ENCODE results near the gene PGBD1. TPM values are rescaled to one million over a fixed set of nuclear protein-coding genes. Genes with fewer than 3 reads are reported as not detected.

Gene PGBD1
- total and polyA plus RNA-seq, 2 of the 13 experiments (the other 11 are each of a cell fraction or from before 2014, with no cell fraction given), result 3.6 to 6.9 TPM

- TF ChIP-seq PRDM10 (CRISPR knock-in tag; IDR thresholded peaks at IDR 0.05; ENCODE audit: low read depth) (peak; percentile 63; the same call in 1 of the 2 replicates), CBX5 (CRISPR knock-in tag; IDR thresholded peaks at IDR 0.05; ENCODE audit: borderline replicate concordance) (peak; percentile 82; the same call in 1 of the 2 replicates), HMGXB4 (CRISPR knock-in tag; IDR thresholded peaks at IDR 0.05; ENCODE audit: borderline replicate concordance in 1 of 2, low read depth in 1 of 2) (peak; percentile 78 to 95), MED13 (CRISPR knock-in tag; IDR thresholded peaks at IDR 0.05) (no peak), USF2 (IDR thresholded peaks at IDR 0.05; ENCODE audit: low read depth, low read length) (no peak), USF2 (CRISPR knock-in tag; IDR thresholded peaks at IDR 0.05; ENCODE audit: borderline replicate concordance) (no peak), FOXA3 (CRISPR knock-in tag; IDR thresholded peaks at IDR 0.05) (peak; percentile 68), ZBTB43 (CRISPR knock-in tag; conservative IDR thresholded peaks at IDR 0.05) (no peak), PITX1 (CRISPR knock-in tag; IDR thresholded peaks at IDR 0.05) (peak; percentile 83; the same call in 1 of the 2 replicates), ZNF124 (CRISPR knock-in tag; IDR thresholded peaks at IDR 0.05) (no peak), HNRNPUL1 (IDR thresholded peaks at IDR 0.05; ENCODE audit: low read depth, low read length) (no peak), SNAPC2 (CRISPR knock-in tag; IDR thresholded peaks at IDR 0.05) (peak; percentile 28; the same call in 1 of the 2 replicates), MEIS2 (CRISPR knock-in tag; IDR thresholded peaks at IDR 0.05) (peak; percentile 38; the same call in 1 of the 2 replicates), AFF4 (CRISPR knock-in tag; IDR thresholded peaks at IDR 0.05) (no peak)
Observed at GRCh38 chr6:28252009-28252975, 29.1 kb upstream of the PGBD1 start, which contains the start of gene ZKSCAN4 (continued).

Measured in HepG2 (cell line).